HFF-Myc (cell line): ENCODE measurements around the gene TEX14.
"Not testable (repeated sequence)": the region's sequence is repeated elsewhere in the genome, so short reads cannot be mapped to it uniquely, and the experiment has no call there.

ENCODE experiments used
- DNase-seq: peaks from one replicate; pipeline ENCODE4 v3.0.0-alpha.2; 2011; ENCODE audit warnings: low read depth; ENCODE audit errors: extremely low read depth
- H3K4me3 ChIP-seq: replicated peaks from 2 replicates; pipeline ENCODE4 v1.5.1; 2011; ENCODE audit warnings: low read depth, mild to moderate bottlenecking, control low read depth, low read length
- TF ChIP-seq, protein P1 (sequence below): IDR thresholded peaks from 2 replicates; pipeline ENCODE4 v1.5.1; 2012; ENCODE audit warnings: mild to moderate bottlenecking, low read depth, low read length, control low read depth; ENCODE audit errors: missing control alignments

Gene TEX14

DNA sequence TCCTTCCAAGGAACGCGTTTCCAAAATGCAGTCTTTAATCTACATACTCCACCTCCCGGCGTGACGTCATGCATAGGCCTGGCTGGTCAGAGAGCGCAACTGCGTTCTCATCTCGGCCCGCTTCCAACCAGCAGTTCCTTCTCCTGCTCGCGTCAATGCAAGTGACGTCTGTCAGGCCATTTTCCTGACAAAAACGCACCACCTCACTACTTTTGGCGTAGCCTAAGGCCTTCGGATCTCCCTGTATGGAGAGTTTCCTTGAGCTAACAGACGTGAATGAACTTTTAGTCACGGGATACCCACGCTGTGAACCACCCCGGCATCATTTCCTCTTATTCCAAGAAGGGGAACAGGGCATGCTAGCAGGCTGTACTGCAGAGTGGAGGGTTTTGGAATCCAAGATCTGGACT is 25.0 kb downstream of the TEX14 start:
- no peak overlapping the region for H3K4me3 ChIP-seq
- DNase-seq: no peak
- TF ChIP-seq, protein P1, sequence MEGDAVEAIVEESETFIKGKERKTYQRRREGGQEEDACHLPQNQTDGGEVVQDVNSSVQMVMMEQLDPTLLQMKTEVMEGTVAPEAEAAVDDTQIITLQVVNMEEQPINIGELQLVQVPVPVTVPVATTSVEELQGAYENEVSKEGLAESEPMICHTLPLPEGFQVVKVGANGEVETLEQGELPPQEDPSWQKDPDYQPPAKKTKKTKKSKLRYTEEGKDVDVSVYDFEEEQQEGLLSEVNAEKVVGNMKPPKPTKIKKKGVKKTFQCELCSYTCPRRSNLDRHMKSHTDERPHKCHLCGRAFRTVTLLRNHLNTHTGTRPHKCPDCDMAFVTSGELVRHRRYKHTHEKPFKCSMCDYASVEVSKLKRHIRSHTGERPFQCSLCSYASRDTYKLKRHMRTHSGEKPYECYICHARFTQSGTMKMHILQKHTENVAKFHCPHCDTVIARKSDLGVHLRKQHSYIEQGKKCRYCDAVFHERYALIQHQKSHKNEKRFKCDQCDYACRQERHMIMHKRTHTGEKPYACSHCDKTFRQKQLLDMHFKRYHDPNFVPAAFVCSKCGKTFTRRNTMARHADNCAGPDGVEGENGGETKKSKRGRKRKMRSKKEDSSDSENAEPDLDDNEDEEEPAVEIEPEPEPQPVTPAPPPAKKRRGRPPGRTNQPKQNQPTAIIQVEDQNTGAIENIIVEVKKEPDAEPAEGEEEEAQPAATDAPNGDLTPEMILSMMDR: no peak

DNA sequence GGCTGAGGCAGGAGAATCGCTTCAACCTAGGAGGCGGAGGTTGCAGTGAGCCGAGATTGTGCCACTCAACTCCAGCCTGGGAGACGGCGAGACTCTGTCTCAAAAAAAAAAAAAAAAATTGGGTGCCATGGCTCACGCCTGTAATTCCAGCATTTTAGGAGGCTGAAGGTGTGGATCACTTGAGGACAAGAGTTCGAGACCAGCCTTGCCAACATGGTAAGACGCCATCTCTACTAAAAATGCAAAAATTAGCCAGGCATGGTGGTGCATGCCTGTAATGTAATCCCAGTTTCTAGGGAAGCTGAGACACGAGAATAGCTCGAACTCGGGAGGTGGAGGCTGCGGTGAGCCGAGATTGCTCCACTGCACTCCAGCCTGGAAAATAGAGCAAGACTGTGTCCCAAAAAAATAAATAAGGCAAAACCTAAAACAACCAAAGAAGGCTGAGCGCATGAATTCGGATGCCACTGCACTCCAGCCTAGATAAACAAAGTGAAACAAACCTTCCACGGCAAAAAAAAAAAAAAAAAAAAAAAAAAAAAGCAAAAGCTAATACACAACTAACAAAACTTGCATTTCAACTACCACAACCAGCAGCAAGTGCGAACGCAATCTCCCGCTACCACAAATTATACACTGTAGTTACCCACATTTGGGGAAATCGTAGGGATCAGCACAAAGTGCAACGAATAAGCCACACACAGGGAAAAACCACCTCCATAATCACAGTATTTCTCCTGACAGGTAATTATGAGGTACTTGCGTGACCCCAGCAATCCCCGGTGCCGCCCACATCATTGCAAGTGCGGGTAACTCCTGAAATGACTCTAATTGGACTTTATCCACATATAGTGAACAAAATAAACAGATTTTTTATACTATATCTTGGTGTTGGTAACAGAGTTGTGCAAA is 25.6 kb downstream of the TEX14 start:
- no peak for DNase-seq
- no peak overlapping the region for H3K4me3 ChIP-seq
- TF ChIP-seq, protein P1: no peak

DNA sequence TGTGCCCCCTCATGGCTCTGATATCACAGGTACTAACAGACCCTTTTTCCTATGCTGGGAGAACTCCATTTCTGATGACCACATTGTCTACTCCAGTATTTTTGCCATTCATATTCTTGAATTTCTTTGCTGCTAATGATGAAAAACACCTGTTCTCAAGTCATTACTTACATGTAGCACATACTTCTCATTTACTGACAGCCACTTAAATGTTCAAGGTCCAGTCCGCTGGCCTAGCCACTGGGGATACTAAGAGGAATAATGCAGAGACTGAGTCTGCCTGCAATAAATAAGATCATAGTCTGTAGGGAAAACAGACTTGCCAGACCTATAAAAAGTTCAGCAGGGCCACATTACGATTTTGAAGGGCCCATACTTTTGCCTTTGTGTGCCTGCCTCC is 27.5 kb downstream of the TEX14 start:
- DNase-seq: no peak
- H3K4me3 ChIP-seq: no peak overlapping the region
- TF ChIP-seq, protein P1: no peak

DNA sequence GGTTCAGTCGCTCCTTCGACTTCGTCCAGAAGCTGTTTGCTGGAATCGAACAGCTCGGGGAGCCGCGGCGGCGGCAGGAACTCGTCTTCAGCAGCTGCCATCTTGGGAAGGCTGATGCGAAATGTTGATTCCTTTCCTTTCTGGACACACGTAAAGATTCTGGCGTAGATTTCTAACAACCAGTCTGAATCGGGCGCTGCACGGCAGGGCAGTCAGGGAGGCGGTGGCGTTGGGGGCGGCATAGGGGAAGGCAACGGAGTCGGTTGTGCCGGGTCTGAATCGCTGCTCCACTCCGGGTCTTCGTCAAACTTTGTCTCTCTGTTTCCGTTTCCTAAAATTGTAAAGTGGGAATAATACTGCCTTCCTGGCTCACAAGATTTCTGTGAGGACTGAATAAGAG is 30.3 kb downstream of the TEX14 start:
- no peak for DNase-seq
- TF ChIP-seq, protein P1: no peak
- no peak overlapping the region for H3K4me3 ChIP-seq

DNA sequence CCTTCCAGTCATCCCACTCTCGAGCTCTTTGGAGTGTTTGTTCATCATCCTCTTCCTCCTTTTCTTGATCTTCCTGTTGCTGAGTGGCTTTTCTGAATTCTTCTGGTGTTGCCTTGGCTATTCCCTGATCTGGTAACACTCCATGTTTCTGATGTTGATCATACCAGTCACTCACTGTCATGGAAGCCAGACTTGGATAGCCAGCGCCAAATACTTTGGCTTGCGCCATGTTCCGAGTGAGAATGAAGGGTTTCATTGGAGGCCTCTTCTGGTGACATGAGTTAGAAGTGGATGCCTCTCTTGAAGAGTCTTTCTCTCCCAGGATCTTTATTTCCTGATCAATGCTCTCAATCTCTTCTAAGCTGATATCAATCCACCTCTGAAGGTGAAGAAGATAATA is 31.2 kb downstream of the TEX14 start:
- no peak overlapping the region for H3K4me3 ChIP-seq
- DNase-seq: no peak
- TF ChIP-seq, protein P1: no peak

DNA sequence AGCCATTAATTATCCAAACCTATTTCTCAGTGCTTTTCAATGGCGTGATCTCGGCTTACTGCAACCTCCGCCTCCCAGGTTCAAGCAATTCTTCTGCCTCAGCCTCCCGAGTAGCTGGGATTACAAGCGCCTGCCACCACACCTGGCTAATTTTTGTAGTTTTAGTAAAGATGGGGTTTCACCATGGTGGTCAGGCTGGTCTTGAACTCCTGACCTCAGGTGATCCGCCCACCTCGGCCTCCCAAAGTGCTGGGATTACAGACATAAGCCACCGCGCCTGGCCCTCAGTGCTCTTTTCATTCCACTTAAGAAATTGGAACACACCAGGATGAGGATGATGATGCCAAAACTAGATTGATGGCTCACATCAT is 32.1 kb downstream of the TEX14 start:
- DNase-seq: not testable (repeated sequence)
- peak overlapping the region; percentile 15 for H3K4me3 ChIP-seq

DNA sequence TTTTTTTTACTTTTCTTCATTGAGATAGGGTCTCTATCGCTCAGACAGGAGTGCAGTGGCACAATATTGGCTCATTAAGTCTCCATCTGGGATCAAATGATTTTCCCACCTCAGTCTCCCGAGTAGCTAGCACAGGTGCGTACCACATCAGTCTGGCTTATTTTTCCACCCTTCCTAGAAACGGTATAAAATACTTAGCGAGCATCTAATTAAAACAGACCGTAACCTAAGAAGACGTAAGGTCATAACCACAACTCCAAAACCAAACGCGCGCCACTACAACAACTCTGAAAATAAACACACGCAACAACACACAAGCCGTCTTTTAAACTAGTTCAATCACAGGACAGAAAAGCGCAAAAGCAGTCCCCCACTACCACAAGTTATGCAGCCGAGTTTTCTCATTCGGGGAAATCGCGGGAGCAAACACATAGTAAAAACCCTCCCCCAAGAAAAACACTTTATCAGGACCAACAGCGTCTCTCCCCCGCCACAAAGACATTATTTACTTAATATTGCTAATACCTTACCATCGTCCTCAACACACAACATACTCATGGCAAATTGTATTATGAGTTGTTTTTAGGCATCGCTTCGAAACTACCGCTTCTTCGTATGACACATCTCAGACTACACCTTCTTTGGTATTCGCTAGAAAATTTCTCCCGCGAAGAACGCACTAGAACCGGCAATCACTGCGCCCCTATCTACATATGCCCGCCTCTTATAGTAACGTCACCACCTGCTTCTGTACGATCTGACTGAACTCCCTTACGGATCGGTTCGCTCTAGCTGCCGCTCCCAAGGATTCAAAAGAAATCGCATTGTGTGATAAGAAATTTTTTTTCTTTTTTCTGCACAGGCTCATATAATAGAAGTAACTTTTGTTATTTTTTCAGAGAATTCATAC is 32.8 kb downstream of the TEX14 start:
- TF ChIP-seq, protein P1: no peak
- peak; percentile 95 for DNase-seq
- H3K4me3 ChIP-seq: peak overlapping the region; percentile 15

DNA sequence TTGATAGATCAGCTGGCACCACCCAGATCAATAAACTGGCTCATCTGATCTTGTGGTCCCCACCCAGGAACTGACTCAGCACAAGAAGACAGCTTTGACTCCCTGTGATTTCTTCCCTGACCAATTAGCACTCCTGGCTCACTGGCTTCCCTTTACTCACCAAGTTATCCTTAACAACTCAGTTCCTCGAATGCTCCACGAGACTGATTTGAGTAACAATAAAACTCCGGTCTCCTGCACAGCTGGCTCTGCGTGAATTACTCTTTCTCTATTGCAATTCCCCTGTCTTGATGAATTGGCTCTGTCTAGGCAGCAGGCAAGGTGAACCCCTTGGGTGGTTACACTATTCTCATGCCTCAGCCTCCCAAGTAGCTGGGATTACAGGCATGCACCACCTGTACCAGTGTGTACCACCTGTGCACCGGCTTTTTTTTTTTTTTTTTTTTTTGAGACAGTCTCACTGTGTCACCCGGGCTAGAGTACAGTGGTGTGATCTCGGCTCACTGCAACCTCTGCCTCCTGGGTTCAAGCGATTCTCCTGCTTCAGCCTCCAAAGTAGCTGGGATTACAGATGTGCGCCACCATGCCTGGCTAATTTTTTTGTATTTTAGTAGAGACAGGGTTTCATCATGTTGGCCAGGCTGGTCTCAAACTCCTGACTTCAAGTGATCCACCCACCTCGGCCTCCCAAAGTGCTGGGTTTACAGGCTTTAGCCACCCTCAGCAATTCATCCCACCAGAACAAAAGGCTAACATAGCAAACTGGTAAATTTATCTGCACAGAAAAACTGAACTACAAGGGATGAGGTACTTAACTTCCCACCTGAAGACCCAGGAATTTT is 33.7 kb downstream of the TEX14 start:
- DNase-seq, H3K4me3 ChIP-seq: not testable (repeated sequence)
